ENCODE data around the gene PDXK. TPM values are rescaled to one million over a fixed set of nuclear protein-coding genes. Genes with fewer than 3 reads are reported as not detected.
A peak's percentile ranks its signal among the peaks of the same experiment; 100 is the strongest.
"Not testable (repeated sequence)": the region's sequence is repeated elsewhere in the genome, so short reads cannot be mapped to it uniquely, and the experiment has no call there.

The PDXK gene
- total RNA-seq: 31.4 TPM

DNA sequence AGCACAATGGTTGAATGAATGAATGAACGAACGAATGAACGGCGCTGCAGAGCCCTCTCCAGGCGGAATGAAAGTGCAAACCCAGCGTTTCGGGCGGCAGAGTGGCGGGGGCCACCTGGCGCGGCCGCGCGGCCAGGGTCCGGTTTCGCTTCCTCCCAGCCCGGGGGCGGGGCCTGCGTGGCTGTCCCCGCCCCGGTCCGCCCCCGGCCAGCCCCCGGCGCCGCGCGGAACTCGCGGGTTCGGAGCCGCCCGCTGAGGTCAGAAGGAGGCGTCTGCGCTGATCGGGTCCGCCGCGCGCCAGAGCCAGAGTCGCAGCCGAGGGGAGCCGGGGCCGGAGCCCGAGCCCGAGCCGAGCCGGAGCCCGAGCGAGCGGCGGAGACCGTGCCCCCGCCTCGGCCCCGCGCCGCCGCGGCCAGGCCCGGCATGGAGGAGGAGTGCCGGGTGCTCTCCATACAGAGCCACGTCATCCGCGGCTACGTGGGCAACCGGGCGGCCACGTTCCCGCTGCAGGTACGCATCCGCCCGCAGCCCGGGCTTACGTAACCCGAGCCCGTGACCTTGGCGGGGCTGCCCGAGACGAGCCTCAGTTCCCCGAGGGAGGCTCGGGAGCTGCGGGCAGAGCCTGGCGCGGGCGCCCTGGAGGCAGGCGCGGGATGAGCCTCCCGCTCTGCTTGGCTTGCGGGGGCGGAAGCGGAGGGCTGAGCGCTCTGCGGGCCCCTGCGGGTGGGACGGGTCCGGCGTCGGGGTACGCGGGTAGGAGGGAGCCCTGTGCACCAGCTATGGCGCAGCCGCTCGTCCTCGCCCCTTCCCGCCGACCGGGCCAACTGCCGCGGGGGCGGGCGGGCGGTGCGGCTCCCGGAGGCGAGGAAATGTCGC, at the start of gene PDXK:
PDXK (plus strand) TSS at position 258 of the 876 bp plus-strand sequence; CDS start at position 424, 166 bp downstream.
- peak; percentile 80 for DNase-seq

- no peak for DNase-seq
These were observed 48.9 kb upstream of the PDXK start for GRCh38 chr21:43669828-43670605.

GRCh38 chr21:43675871-43676270, 43.1 kb upstream of the PDXK start:
- DNase-seq: no peak

DNA sequence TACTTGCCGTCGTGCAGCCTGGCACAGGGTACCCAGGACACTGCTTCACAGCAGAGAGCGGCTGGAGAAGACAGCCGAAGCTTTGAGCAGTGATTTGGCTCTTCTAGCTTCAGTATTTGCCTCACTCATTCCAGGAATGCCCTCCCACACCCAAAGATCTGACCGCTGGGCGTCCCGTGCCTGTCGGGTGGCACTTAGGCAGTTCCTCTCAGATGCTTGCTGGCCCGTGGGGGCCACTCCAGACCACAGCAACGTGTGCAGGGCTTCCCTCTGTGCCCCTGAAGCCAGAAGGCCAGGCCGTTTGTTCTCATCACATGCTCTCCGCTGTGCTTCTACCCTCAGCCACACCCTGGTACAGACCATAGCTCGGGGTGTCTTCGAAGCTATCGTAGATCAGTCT, 42.5 kb upstream of the PDXK start:
- DNase-seq: no peak

- DNase-seq: no peak
These were observed 39.0 kb upstream of the PDXK start for GRCh38 chr21:43679951-43680350.

DNA sequence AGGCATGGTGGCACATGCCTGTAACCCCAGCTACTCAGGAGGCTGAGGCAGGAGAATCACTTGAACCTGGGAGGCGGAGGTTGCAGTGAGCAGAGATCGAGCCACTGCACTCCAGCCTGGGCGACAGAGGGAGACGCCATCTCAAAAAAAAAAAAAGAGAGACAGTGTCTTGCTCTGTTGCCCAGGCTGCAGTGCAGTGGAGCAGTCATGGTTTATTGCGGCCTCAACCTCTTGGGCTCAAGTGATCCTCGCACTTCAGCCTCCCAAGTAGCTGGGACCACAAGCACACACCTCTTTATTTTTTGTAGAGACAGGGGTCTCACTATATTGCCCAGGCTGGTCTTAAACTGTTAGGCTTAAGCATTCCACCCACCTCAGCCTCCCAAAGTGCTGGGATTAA, 38.5 kb upstream of the PDXK start:
- not testable (repeated sequence) for DNase-seq

DNA sequence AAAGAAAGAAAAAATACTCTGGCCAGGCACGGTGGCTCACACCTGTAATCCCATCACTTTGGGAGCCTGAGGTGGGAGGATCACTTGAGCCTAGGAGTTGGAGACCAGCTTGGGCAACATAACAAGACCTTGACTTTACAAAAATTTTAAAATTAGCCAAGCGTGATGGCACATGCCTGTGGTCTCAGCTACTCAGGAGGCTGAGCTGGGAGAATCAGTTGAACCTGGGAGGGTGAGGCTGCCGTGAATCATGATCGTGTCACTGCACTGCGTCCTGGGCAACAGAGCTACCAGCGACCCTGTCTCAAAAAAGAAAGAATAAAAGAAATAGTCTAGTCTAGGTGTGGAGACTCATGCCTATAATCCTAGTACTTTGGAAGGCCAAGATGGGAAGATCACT, 37.3 kb upstream of the PDXK start:
- DNase-seq: no peak

- no peak for DNase-seq
These were observed 34.5 kb upstream of the PDXK start for GRCh38 chr21:43684424-43684823.

DNA sequence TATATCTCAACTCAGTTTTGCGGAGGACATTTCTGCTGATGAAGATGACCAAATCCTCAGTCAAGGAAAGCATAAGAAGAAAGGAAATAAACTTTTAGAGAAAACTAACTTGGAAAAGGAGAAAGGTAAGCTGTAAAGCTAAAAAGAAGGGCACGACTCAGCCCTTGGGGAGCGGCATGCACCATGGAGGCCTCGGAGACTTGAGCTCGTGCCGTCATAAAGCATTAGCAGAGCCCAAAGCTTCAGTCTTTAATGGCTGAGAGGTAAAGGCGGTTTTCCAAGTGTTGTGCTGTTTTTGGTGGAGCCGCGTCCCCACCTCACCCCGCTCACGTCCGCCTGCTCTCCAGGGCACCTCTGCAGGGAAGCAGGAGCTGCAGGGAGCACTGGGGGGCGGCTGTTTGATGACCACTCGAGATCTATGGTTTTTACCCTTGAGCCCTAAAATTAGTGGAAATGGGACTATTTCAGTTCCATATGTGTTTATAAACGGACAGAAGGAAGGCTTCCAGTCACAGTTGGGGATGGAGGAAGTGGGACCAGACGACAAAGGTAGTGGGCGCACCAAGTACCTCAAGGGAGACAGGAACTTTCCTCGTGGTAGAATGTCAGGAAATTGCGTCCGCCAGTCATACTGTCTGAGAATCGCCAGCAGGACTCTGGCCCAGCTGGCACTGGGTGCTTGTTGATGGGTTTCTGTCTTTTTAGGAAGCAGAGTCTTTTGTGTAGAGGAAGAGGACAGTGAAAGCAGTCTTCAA, 31.9 kb upstream of the PDXK start:
- no peak for DNase-seq

GRCh38 chr21:43687566-43688399, 31.1 kb upstream of the PDXK start:
- DNase-seq: no peak

DNA sequence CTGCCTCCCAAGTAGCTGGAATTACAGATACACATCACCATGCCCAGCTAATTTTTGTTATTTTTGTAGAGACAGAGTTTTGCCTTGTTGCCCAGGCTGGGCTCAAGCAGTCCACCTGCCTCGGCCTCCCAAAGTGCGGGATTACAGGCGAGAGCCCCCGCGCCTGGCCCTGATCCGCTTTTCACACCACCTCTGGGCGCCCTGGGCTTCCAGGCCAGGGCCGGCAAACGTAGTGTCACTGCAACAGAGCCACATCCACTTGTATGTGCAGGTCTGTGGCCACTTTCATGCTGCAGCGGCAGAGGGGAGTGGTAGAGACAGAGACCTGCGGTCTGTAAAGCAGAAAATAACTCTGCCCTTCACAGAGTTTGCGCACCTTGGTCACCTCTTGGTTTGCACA, 30.0 kb upstream of the PDXK start:
- no peak for DNase-seq

GRCh38 chr21:43689556-43690337, 29.2 kb upstream of the PDXK start:
- DNase-seq: no peak

DNA sequence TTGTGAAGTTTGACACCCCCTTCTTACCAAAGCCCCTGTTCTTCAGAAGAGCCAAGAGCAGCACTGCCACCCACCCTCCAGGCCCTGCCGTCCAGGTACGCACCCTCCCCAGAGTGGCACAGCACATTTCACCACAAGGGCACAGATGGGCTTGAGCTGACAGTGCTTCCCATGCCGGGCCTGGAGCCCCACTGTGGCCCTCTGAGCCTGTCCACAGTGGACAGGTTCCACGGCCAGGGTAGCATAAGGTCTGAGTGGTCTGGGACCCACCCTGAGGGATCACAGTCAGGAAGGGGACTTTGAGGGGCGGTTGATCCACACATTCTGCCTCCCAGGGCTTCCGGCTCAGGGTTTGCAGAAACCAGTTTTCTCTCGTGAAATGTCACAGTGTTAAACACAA, 28.6 kb upstream of the PDXK start:
- DNase-seq: no peak

DNA sequence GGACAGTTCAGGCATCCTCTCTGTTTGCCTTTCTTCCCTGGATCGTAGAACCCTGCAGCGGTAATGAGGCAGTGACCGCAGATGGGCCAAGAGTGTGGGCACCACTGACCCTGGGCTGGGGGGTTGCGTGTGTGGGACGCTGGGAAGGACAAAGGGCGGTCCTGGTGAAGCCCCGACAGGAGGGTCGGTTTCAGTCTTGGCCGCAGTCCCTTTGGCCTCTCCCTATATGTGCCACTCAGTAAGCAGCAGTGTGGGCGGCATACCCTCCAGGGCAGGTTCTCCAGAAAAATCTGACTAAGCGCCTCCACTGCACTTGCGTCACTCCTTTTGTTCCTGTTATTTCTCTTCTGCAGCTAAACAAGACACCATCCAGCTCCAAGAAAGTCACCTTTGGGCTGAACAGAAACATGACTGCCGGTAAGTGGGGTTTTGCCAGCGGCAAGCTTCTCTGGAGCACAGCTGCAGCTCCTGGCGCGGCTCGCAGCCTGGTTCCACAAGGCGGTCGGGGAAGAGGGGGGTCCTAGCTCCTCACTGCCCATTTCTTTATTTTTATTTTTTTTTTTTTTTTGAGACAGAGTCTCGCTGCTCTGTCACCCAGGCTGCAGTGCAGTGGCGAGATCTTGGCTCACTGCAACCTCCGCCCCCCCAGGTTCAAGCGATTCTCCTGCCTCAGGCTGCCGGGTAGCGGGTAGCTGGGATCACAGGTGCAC, 27.7 kb upstream of the PDXK start:
- no peak for DNase-seq

DNA sequence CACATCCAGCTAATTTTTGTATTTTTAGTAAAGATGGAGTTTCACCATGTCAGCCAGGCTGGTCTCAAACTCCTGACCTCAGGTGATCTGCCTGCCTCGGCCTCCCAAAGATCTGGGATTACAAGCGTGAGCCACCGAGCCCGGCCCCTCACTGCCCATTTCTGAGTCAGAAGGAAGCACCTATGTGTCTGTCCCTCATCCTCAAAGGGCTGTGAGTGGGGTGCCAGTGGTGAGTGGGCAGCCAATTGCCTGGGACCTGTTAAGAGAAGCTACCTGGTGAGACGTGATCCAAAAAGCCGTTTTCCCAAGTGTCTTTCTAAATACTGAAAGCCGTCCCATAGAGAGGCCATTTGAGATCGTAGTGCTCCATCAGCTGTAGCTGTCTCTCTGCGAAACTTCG, 27.1 kb upstream of the PDXK start:
- no peak for DNase-seq

GRCh38 chr21:43692949-43693348, 26.0 kb upstream of the PDXK start:
- DNase-seq: no peak

DNA sequence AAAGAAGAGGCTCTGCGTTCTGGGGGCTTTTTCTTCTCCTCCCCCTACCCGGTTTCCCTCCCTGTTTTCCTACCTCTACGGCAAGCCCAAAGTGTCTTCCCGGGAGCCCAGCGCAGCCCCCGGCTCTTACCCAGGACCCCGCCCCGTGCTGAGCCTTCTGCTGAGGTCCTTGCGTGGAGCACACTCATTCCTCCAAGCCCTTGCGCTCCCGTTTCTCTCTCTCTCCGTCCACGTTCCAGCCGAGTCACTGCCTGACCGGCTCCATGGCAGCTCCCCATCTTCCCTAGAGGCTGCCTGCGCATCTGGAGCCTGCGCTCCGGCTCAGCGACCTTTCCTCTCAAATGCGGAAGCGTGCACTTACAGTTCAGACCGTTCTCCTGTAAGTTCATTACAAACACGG, 24.9 kb upstream of the PDXK start:
- DNase-seq: no peak

GRCh38 chr21:43694437-43695079, 24.4 kb upstream of the PDXK start:
- no peak for DNase-seq

DNA sequence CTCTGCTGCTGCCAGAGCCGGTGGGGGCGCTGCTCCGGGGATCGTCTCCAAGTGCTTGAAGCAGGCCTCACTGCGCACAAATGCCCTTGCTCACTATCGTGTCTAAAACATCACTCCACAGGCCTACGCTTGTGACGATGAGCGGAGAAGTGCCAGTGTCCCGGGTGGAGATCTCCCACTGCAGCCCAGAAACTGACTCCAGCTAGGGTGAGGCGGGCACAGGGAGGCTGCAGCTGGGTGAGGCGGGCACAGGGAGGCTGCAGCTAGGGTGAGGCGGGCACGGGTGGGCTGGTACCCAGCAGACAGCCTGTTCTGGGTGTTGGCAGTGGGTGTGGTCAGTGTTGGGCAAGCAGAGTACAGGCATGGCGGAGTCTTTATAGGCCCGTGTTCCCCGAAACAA, 22.7 kb upstream of the PDXK start:
- DNase-seq: no peak
